NOMO-1 treated with dmso at 0.1 percent for 144 hours (cell line): ENCODE data around the gene ZNF518A.
A peak's percentile ranks its signal among the peaks of the same experiment; 100 is the strongest.

Experiments
- DNase-seq: peaks from one replicate; lab custom pipeline; 2025; ENCODE audit not compliant: unreplicated experiment; lab: John Stamatoyannopoulos, UW

The ZNF518A gene

GRCh38 chr10:96129387-96130325, at the start of gene ZNF518A:
TSS of gene ZNF518A (plus strand) at chr10:96130297. CDS start at chr10:96156323, 26,026 bp downstream.
- peak; percentile 84 for DNase-seq

GRCh38 chr10:96082153-96082552, 47.9 kb upstream of the ZNF518A start:
- no peak for DNase-seq

- DNase-seq, result no peak
Observed at GRCh38 chr10:96082748-96083147, 47.3 kb upstream of the ZNF518A start.

- DNase-seq, result no peak
Observed at GRCh38 chr10:96089116-96089515, 41.0 kb upstream of the ZNF518A start.

- peak; percentile 90 for DNase-seq
Observed at GRCh38 chr10:96089670-96090462, 40.2 kb upstream of the ZNF518A start.

- no peak for DNase-seq
Observed at GRCh38 chr10:96090463-96090800, 39.7 kb upstream of the ZNF518A start.

GRCh38 chr10:96092999-96093767, 36.9 kb upstream of the ZNF518A start:
- DNase-seq, result no peak

- DNase-seq, result no peak
Observed at GRCh38 chr10:96093948-96094347, 36.1 kb upstream of the ZNF518A start.

- no peak for DNase-seq
Observed at GRCh38 chr10:96096958-96097357, 33.1 kb upstream of the ZNF518A start.

GRCh38 chr10:96097865-96098264, 32.2 kb upstream of the ZNF518A start:
- no peak for DNase-seq

GRCh38 chr10:96107623-96108038, 22.5 kb upstream of the ZNF518A start:
- no peak for DNase-seq

GRCh38 chr10:96112531-96112930, 17.6 kb upstream of the ZNF518A start:
- DNase-seq, result no peak

- DNase-seq, result no peak
Observed at GRCh38 chr10:96118604-96119450, 11.3 kb upstream of the ZNF518A start.

- DNase-seq, result no peak
Observed at GRCh38 chr10:96122824-96123223, 7.3 kb upstream of the ZNF518A start.

GRCh38 chr10:96124230-96125141, 5.6 kb upstream of the ZNF518A start:
- peak; percentile 83 for DNase-seq

- DNase-seq, result peak; percentile 5
Observed at GRCh38 chr10:96125142-96125515, 5.0 kb upstream of the ZNF518A start.

GRCh38 chr10:96130326-96130995, 364 bp downstream of the ZNF518A start:
- DNase-seq, result peak; percentile 85

GRCh38 chr10:96131621-96132020, 1.5 kb downstream of the ZNF518A start:
- DNase-seq, result no peak

- no peak for DNase-seq
Observed at GRCh38 chr10:96133135-96133534, 3.0 kb downstream of the ZNF518A start.
